ENCODE measurements around the gene KATNAL2.

Gene KATNAL2

DNA sequence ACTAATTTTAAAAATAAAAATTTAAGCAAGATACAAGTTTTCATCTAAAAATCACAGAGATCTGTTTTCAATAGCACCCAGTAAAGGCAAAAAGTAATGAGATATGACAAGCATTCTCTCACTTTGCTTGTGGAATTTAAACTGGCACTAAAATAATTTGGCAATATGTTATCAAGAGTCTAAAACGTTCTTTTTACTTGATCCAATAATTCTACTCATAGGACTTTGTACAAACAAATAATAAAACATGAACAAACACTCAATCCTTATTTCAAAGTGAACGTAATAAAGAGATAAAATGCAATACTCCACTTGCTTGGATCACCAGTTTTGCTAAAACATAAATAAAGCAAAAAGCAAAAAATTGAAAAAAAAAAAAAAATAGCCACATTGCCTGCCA is 30.5 kb upstream of the KATNAL2 start:
- TF ChIP-seq, protein P1, sequence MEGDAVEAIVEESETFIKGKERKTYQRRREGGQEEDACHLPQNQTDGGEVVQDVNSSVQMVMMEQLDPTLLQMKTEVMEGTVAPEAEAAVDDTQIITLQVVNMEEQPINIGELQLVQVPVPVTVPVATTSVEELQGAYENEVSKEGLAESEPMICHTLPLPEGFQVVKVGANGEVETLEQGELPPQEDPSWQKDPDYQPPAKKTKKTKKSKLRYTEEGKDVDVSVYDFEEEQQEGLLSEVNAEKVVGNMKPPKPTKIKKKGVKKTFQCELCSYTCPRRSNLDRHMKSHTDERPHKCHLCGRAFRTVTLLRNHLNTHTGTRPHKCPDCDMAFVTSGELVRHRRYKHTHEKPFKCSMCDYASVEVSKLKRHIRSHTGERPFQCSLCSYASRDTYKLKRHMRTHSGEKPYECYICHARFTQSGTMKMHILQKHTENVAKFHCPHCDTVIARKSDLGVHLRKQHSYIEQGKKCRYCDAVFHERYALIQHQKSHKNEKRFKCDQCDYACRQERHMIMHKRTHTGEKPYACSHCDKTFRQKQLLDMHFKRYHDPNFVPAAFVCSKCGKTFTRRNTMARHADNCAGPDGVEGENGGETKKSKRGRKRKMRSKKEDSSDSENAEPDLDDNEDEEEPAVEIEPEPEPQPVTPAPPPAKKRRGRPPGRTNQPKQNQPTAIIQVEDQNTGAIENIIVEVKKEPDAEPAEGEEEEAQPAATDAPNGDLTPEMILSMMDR (IDR thresholded peaks at IDR 0.05; ENCODE audit: low read depth, low read length): no peak
- no peak for DNase-seq
- peaks cover 26% of the 10 kb centered on the region for H3K36me3 ChIP-seq
- no peak overlapping the region for H3K27ac ChIP-seq
- H3K4me3 ChIP-seq (ENCODE audit: low read depth, low read length): no peak overlapping the region
- no peaks in the 10 kb centered on the region for H3K9me3 ChIP-seq (ENCODE audit: severe bottlenecking)
- no peaks in the 10 kb centered on the region for H3K27me3 ChIP-seq (ENCODE audit: insufficient read depth, low read depth, severe bottlenecking)

DNA sequence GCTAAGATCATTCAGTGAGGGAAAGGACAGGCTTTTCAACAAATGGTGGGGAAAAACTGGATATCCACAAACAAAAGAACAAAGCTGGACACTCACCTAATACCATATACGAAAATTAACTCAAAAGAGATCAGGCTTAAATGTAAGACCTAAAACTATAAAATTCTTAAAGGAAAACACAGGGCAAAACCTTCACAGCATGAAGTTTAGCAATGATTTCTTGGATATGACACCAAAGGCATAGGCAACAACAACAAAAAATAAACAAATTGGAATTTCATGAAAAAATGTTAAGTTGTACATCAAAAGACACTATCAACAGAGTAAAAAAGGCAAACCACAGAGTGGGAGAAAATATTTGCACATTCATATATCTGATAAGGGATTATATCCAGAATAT is 28.4 kb upstream of the KATNAL2 start:
- H3K36me3 ChIP-seq: peaks cover 26% of the 10 kb centered on the region
- no peak overlapping the region for H3K27ac ChIP-seq
- TF ChIP-seq, protein P1 (IDR thresholded peaks at IDR 0.05; ENCODE audit: low read depth, low read length): no peak
- no peak for DNase-seq
- no peak overlapping the region for H3K4me3 ChIP-seq (ENCODE audit: low read depth, low read length)
- no peaks in the 10 kb centered on the region for H3K9me3 ChIP-seq (ENCODE audit: severe bottlenecking)
- no peaks in the 10 kb centered on the region for H3K27me3 ChIP-seq (ENCODE audit: insufficient read depth, low read depth, severe bottlenecking)

DNA sequence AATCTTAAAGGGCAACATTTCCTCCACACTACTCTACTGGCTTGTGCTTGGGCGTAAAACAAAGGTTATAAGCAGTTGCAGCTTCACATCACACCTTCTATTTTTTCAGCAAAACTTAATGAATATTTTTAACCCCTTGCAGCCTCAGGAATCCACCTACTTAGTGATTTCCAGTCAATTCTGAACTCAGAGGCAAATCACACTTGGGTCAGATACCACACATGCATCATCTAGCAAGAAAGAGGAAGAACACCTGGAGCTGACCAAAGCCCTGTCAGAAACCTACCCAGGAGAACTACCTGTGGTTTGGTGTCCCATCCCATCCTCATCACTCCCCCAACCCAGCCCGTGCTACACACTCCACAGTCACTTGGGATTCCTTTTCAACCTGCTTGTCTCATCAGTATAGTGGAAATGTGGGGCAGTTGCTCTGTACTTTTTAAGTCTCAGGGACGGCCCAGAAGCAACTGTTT is 25.6 kb upstream of the KATNAL2 start:
- no peak for DNase-seq
- no peaks in the 10 kb centered on the region for H3K27me3 ChIP-seq (ENCODE audit: insufficient read depth, low read depth, severe bottlenecking)
- TF ChIP-seq, protein P1 (IDR thresholded peaks at IDR 0.05; ENCODE audit: low read depth, low read length): no peak
- peaks cover 29% of the 10 kb centered on the region for H3K36me3 ChIP-seq
- H3K4me3 ChIP-seq (ENCODE audit: low read depth, low read length): no peak overlapping the region
- H3K9me3 ChIP-seq (ENCODE audit: severe bottlenecking): no peaks in the 10 kb centered on the region
- H3K27ac ChIP-seq: no peak overlapping the region

DNA sequence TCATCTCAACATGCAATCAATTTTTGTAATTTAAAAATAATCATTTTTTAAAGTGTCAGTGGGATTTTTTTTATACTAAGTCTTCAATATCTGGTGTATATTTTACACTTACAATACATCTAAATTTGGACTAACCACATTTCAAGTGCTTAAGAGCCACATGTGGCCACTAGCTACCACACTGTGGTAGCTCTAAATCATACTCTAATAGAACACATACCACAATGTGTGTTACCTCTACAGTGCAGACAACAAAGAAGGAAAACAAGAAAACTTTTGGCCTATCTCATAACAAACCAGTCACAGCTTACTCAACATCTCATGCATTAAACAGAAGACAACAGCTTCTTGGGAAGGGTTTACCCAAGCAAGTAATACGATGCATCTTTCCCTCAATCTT is 24.6 kb upstream of the KATNAL2 start:
- Histone ChIP-seq H3K27me3 (ENCODE audit: insufficient read depth, low read depth, severe bottlenecking) (no peaks in the 10 kb centered on the region), H3K4me3 (ENCODE audit: low read depth, low read length) (no peak overlapping the region), H3K27ac (no peak overlapping the region), H3K36me3 (peaks cover 29% of the 10 kb centered on the region), H3K9me3 (ENCODE audit: severe bottlenecking) (no peaks in the 10 kb centered on the region)
- no peak for DNase-seq
- TF ChIP-seq, protein P1 (IDR thresholded peaks at IDR 0.05; ENCODE audit: low read depth, low read length): no peak

DNA sequence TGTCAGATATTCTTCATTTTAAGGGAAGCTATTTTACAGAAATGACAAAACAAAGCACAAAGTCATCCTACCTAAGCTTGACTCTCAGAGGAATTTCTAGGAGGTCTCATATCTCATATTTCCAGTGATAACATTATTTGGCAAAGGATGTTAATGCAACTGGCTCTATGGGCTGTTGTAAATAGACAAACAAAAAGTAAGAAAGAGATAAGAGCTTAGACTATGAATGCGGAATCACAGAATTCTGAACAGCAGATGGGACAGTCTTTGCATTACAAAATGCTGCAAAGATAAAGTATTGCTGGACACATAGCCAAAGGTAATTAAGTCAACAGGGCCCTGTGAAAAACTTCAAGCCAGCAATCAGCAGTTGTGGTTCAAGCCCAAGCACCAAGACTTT is 24.0 kb upstream of the KATNAL2 start:
- DNase-seq: no peak
- no peaks in the 10 kb centered on the region for H3K9me3 ChIP-seq (ENCODE audit: severe bottlenecking)
- TF ChIP-seq, protein P1 (IDR thresholded peaks at IDR 0.05; ENCODE audit: low read depth, low read length): no peak
- no peak overlapping the region for H3K4me3 ChIP-seq (ENCODE audit: low read depth, low read length)
- H3K27me3 ChIP-seq (ENCODE audit: insufficient read depth, low read depth, severe bottlenecking): no peaks in the 10 kb centered on the region
- peaks cover 28% of the 10 kb centered on the region for H3K36me3 ChIP-seq
- H3K27ac ChIP-seq: no peak overlapping the region

DNA sequence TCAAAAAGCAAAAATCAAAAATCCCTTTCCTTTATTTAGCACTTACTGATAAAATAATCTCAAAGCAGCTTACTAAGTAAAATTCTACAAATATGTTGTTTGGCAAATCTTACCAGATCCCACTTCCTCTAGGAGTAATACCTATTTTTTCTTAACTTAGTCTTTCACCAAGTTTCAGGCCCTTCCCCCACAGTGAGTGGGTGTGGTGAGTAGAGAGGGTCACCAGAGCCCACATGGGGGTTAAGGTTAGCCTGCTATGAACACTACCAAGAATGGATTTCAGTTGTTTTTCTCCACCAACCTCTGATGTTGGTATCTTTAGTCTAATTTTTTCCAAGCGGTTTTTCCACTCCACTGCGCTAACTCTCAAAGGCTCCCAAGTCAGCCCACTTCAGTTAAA is 23.3 kb upstream of the KATNAL2 start:
- Histone ChIP-seq H3K9me3 (ENCODE audit: severe bottlenecking) (no peaks in the 10 kb centered on the region), H3K27me3 (ENCODE audit: insufficient read depth, low read depth, severe bottlenecking) (no peaks in the 10 kb centered on the region), H3K27ac (no peak overlapping the region), H3K36me3 (peaks cover 20% of the 10 kb centered on the region), H3K4me3 (ENCODE audit: low read depth, low read length) (no peak overlapping the region)
- TF ChIP-seq, protein P1 (IDR thresholded peaks at IDR 0.05; ENCODE audit: low read depth, low read length): no peak
- no peak for DNase-seq

Data from WERI-Rb-1 (cell line).